ENCODE results near the gene SCAMP1. TPM values are rescaled to one million over a fixed set of nuclear protein-coding genes. Genes with fewer than 3 reads are reported as not detected.

Gene SCAMP1
- total RNA-seq, 1 experiment from 2014 or later = 26.4 TPM

DNA sequence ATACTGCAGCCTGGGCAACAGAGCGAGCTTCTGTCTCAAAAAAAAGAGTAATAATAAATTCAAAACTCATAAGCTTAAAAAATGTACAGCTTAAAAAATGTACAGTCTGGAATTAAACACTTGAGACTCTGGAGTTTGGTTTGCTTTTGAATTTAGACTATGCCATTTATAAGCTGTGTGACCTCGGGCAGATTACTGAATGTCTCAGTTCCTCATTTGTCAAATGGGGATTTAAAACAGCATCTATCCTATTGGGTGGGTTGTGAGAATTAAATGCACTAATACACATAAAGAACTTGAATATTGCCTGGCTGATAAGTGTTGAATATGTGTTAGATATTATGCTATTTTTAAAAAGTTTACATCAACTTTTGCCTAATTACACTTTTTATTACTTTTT, 98.4 kb downstream of the SCAMP1 start:
- Histone ChIP-seq H3K4me3 (ENCODE audit: low read length) (no peak overlapping the region), H3K27me3 (ENCODE audit: low read length) (no peaks in the 10 kb centered on the region), H3K9ac (ENCODE audit: low read length) (no peak overlapping the region), H3K36me3 (ENCODE audit: low read depth, low read length) (no peaks in the 10 kb centered on the region), H2AFZ (ENCODE audit: low read length) (no peak overlapping the region), H3K9me3 (ENCODE audit: low read length) (no peaks in the 10 kb centered on the region), H4K20me1 (ENCODE audit: low read length) (no peaks in the 10 kb centered on the region), H3F3A (ENCODE audit: low read length, unreplicated experiment) (no peaks in the 10 kb centered on the region), H3K4me2 (ENCODE audit: low read length) (no peak overlapping the region), H3K79me2 (ENCODE audit: low read length) (no peaks in the 10 kb centered on the region), H3K9me2 (replicated peaks; ENCODE audit: low read length) (no peaks in the 10 kb centered on the region), H3K4me1 (ENCODE audit: insufficient read depth, low read length) (no peaks in the 10 kb centered on the region), H3K27ac (ENCODE audit: low read length) (no peak overlapping the region)
- ATAC-seq = no peak
- no peak for DNase-seq
- TF ChIP-seq EZH2 (IDR thresholded peaks at IDR 0.05; ENCODE audit: low read length, unreplicated experiment) (no peak), EZH2phosphoT487 (IDR thresholded peaks at IDR 0.05; ENCODE audit: borderline replicate concordance, low read length) (no peak)
- TF ChIP-seq, protein P1, sequence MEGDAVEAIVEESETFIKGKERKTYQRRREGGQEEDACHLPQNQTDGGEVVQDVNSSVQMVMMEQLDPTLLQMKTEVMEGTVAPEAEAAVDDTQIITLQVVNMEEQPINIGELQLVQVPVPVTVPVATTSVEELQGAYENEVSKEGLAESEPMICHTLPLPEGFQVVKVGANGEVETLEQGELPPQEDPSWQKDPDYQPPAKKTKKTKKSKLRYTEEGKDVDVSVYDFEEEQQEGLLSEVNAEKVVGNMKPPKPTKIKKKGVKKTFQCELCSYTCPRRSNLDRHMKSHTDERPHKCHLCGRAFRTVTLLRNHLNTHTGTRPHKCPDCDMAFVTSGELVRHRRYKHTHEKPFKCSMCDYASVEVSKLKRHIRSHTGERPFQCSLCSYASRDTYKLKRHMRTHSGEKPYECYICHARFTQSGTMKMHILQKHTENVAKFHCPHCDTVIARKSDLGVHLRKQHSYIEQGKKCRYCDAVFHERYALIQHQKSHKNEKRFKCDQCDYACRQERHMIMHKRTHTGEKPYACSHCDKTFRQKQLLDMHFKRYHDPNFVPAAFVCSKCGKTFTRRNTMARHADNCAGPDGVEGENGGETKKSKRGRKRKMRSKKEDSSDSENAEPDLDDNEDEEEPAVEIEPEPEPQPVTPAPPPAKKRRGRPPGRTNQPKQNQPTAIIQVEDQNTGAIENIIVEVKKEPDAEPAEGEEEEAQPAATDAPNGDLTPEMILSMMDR (conservative IDR thresholded peaks at IDR 0.05; ENCODE audit: low read depth, low read length) = no peak
- intact Hi-C loops (cut with micrococcal nuclease) = no loop called here
- ChIA-PET CTCF (no interaction called here), POLR2A (ENCODE audit: unreplicated experiment) (no interaction called here)
- no TSS peak for BruUV-seq (replicated peaks)

DNA sequence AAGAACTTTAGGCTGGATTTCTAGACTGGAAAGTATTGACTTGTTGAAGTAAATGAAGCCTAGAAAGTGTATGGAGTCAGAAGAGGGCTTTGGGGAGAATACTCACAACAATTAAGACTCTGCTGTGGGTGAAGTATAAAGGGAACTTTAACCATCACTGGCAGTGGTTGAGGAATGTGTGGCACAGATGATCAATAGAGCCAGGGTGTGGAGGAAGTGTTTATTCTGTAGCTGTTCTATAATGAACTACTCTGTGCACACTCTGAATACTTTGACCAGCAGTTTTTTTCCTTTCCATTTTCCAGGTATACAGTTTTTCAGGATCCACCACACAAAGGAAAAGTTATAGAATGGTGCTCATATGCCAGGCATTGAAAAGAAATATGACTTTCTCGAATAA, 106.7 kb downstream of the SCAMP1 start:
- Histone ChIP-seq H3F3A (ENCODE audit: low read length, unreplicated experiment) (no peaks in the 10 kb centered on the region), H3K9ac (ENCODE audit: low read length) (no peak overlapping the region), H3K27me3 (ENCODE audit: low read length) (no peaks in the 10 kb centered on the region), H4K20me1 (ENCODE audit: low read length) (no peaks in the 10 kb centered on the region), H3K79me2 (ENCODE audit: low read length) (no peaks in the 10 kb centered on the region), H3K4me1 (ENCODE audit: insufficient read depth, low read length) (no peaks in the 10 kb centered on the region; the same call in 1 of the 2 replicates), H2AFZ (ENCODE audit: low read length) (no peak overlapping the region), H3K9me2 (replicated peaks; ENCODE audit: low read length) (no peaks in the 10 kb centered on the region), H3K4me3 (ENCODE audit: low read length) (no peak overlapping the region), H3K4me2 (ENCODE audit: low read length) (no peak overlapping the region), H3K36me3 (ENCODE audit: low read depth, low read length) (no peaks in the 10 kb centered on the region; the same call in 1 of the 2 replicates), H3K27ac (ENCODE audit: low read length) (no peak overlapping the region), H3K9me3 (ENCODE audit: low read length) (no peaks in the 10 kb centered on the region)
- CTCF ChIA-PET = interaction anchor here (0.6 kb wide), 1 partner anchor 432 kb away, joined by 3 read pairs; no protein-coding TSS in a partner anchor
- TF ChIP-seq EZH2 (IDR thresholded peaks at IDR 0.05; ENCODE audit: low read length, unreplicated experiment) (no peak), EZH2phosphoT487 (IDR thresholded peaks at IDR 0.05; ENCODE audit: borderline replicate concordance, low read length) (no peak)
- TF ChIP-seq, protein P1 (conservative IDR thresholded peaks at IDR 0.05; ENCODE audit: low read depth, low read length) = no peak
- BruUV-seq (replicated peaks) = no TSS peak
- no peak for ATAC-seq
- intact Hi-C loops (cut with micrococcal nuclease) = loop anchor here (1.0 kb wide), 1 partner anchor 66 kb away; no protein-coding TSS in a partner anchor
- POLR2A ChIA-PET (ENCODE audit: unreplicated experiment) = no interaction called here
- no peak for DNase-seq

DNA sequence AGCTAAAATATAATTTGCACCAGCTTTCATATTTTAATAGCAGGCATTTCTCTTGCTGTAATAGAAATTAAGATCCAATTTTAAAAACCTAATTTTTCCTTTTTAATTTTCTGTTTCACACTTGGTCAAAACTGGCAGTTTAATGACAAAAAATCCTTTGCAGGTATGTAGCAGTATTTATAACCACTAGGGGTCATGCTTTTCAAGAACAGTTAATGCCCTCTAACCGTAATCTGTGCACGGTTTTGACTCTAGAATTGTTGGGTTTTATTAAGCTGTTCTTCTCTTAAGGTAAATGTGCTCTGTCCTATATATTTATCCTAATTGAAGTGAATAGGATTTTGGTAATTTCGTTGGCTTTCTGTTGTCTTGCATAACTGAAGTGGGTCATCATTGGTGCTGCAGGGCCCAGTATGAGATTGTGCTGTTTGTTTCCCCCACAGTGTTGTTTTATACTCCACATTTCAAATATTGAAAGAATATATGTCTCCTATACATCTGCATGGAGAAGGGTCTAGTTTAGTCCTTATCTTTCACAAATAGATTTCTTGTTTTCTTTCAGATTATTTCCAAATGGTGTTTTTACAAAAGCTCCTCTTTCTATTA, 107.4 kb downstream of the SCAMP1 start:
- no peak overlapping the region for H3K4me3 ChIP-seq (ENCODE audit: low read length)
- H3K9me2 ChIP-seq (replicated peaks; ENCODE audit: low read length) = no peaks in the 10 kb centered on the region
- ChIA-PET CTCF (interaction anchor here (0.6 kb wide), 2 partner anchors 65 to 432 kb away, joined by 3 to 7 read pairs; no protein-coding TSS in a partner anchor), POLR2A (ENCODE audit: unreplicated experiment) (no interaction called here)
- intact Hi-C loops (cut with micrococcal nuclease) = loop anchor here (1.0 kb wide), 1 partner anchor 65 kb away; no protein-coding TSS in a partner anchor
- no peaks in the 10 kb centered on the region; the same call in 1 of the 2 replicates for H3K36me3 ChIP-seq (ENCODE audit: low read depth, low read length)
- H3K27me3 ChIP-seq (ENCODE audit: low read length) = no peaks in the 10 kb centered on the region
- no peak overlapping the region for H3K9ac ChIP-seq (ENCODE audit: low read length)
- no peak overlapping the region for H2AFZ ChIP-seq (ENCODE audit: low read length)
- H4K20me1 ChIP-seq (ENCODE audit: low read length) = no peaks in the 10 kb centered on the region
- TF ChIP-seq, protein P1 (conservative IDR thresholded peaks at IDR 0.05; ENCODE audit: low read depth, low read length) = peak; percentile 77
- TF ChIP-seq EZH2 (IDR thresholded peaks at IDR 0.05; ENCODE audit: low read length, unreplicated experiment) (no peak), EZH2phosphoT487 (IDR thresholded peaks at IDR 0.05; ENCODE audit: borderline replicate concordance, low read length) (no peak)
- H3K4me1 ChIP-seq (ENCODE audit: insufficient read depth, low read length) = no peaks in the 10 kb centered on the region; the same call in 1 of the 2 replicates
- H3K27ac ChIP-seq (ENCODE audit: low read length) = no peak overlapping the region
- BruUV-seq (replicated peaks) = no TSS peak
- no peaks in the 10 kb centered on the region for H3F3A ChIP-seq (ENCODE audit: low read length, unreplicated experiment)
- peak; percentile 54 for DNase-seq
- no peak overlapping the region for H3K4me2 ChIP-seq (ENCODE audit: low read length)
- no peaks in the 10 kb centered on the region for H3K79me2 ChIP-seq (ENCODE audit: low read length)
- H3K9me3 ChIP-seq (ENCODE audit: low read length) = no peaks in the 10 kb centered on the region
- ATAC-seq = peak; percentile 73

All from PC-3 (cell line).